NK-92 (cell line): ENCODE results near the gene GJA10.

ENCODE experiments used
- DNase-seq: peaks from one replicate; lab custom pipeline; 2025; ENCODE audit not compliant: unreplicated experiment; lab: John Stamatoyannopoulos, UW

Gene GJA10

GRCh38 chr6:89942601-89943000 is 48.3 kb downstream of the GJA10 start:
- no peak for DNase-seq

GRCh38 chr6:89944181-89944755 is 50.0 kb downstream of the GJA10 start:
- no peak for DNase-seq

GRCh38 chr6:89944826-89945407 is 50.6 kb downstream of the GJA10 start:
- no peak for DNase-seq
